Progenitor cell of endocrine pancreas (in vitro differentiated cells): ENCODE results near the gene MAST4. TPM values are rescaled to one million over a fixed set of nuclear protein-coding genes. Genes with fewer than 3 reads are reported as not detected.

Experiments
- DNase-seq: peaks from one replicate; pipeline ENCODE4 v3.0.0; 2021; ENCODE audit warnings: low spot score; ENCODE audit not compliant: unreplicated experiment
- H3K27ac Mint-ChIP-seq: 2 replicates; pipeline ENCODE4 v1.8.0; 2021; ENCODE audit warnings: mild to moderate bottlenecking, moderate library complexity, mixed read lengths
- H3K27me3 Mint-ChIP-seq: 2 replicates; pipeline ENCODE4 v1.8.0; 2021; ENCODE audit warnings: mixed read lengths
- H3K36me3 Mint-ChIP-seq: 2 replicates; pipeline ENCODE4 v1.8.0; 2022; ENCODE audit warnings: mixed read lengths; ENCODE audit not compliant: insufficient read depth
- H3K4me1 Mint-ChIP-seq: 2 replicates; pipeline ENCODE4 v1.8.0; 2021; ENCODE audit warnings: low read depth, mixed read lengths
- H3K4me3 Mint-ChIP-seq: 2 replicates; pipeline ENCODE4 v1.8.0; 2021; ENCODE audit warnings: low read depth, mild to moderate bottlenecking, moderate library complexity, mixed read lengths
- H3K9me3 Mint-ChIP-seq: 2 replicates; pipeline ENCODE4 v1.8.0; 2021; ENCODE audit warnings: low read depth, mixed read lengths
- CTCF ChIP-seq: fragments of 200-600 bp; sonication (generic); IDR thresholded peaks from one replicate; pipeline ENCODE4 v1.5.0; 2021; ENCODE audit warnings: antibody characterized with exemption, mild to moderate bottlenecking; ENCODE audit not compliant: unreplicated experiment
- total RNA-seq: library from RNA; stranded (reverse); gene quantifications from 2 replicates; pipeline ENCODE4 v1.2.1, GENCODE V29; 2021

MAST4 gene
- total RNA-seq, 1 donor from 2014 or later = 45.3 TPM

GRCh38 chr5:66585291-66585690, 10.9 kb upstream of the MAST4 start:
- H3K4me3 Mint-ChIP-seq = no peak overlapping the region
- peaks cover 14% of the 10 kb centered on the region for H3K27me3 Mint-ChIP-seq
- H3K4me1 Mint-ChIP-seq = peaks cover 2% of the 10 kb centered on the region
- no peaks in the 10 kb centered on the region for H3K9me3 Mint-ChIP-seq
- H3K36me3 Mint-ChIP-seq = no peaks in the 10 kb centered on the region
- DNase-seq = no peak
- H3K27ac Mint-ChIP-seq = no peak overlapping the region
- no peak for TF ChIP-seq CTCF

GRCh38 chr5:66587771-66588170, 8.4 kb upstream of the MAST4 start:
- Mint-ChIP-seq H3K27ac (no peak overlapping the region), H3K36me3 (no peaks in the 10 kb centered on the region), H3K4me1 (no peaks in the 10 kb centered on the region), H3K9me3 (no peaks in the 10 kb centered on the region), H3K4me3 (no peak overlapping the region), H3K27me3 (peaks cover 21% of the 10 kb centered on the region)
- no peak for TF ChIP-seq CTCF
- no peak for DNase-seq

- no peaks in the 10 kb centered on the region for H3K36me3 Mint-ChIP-seq
- no peak for TF ChIP-seq CTCF
- peaks cover 26% of the 10 kb centered on the region for H3K27me3 Mint-ChIP-seq
- H3K9me3 Mint-ChIP-seq = no peaks in the 10 kb centered on the region
- peak overlapping the region; percentile 90 for H3K4me3 Mint-ChIP-seq
- peak; percentile 24 for DNase-seq
- H3K4me1 Mint-ChIP-seq = peaks cover 22% of the 10 kb centered on the region
- H3K27ac Mint-ChIP-seq = peak overlapping the region; percentile 25
Observed at GRCh38 chr5:66596636-66597182, 516 bp downstream of the MAST4 start.

- Mint-ChIP-seq H3K27ac (peak overlapping the region; percentile 25), H3K27me3 (peaks cover 20% of the 10 kb centered on the region), H3K4me3 (peak overlapping the region; percentile 90), H3K4me1 (peaks cover 22% of the 10 kb centered on the region), H3K36me3 (no peaks in the 10 kb centered on the region), H3K9me3 (no peaks in the 10 kb centered on the region)
- TF ChIP-seq CTCF = no peak
- DNase-seq = peak; percentile 41
Observed at GRCh38 chr5:66597183-66597757, 1.1 kb downstream of the MAST4 start.

- no peak for DNase-seq
- Mint-ChIP-seq H3K9me3 (no peaks in the 10 kb centered on the region), H3K4me1 (peaks cover 18% of the 10 kb centered on the region), H3K36me3 (no peaks in the 10 kb centered on the region), H3K4me3 (no peak overlapping the region), H3K27me3 (no peaks in the 10 kb centered on the region), H3K27ac (no peak overlapping the region)
- no peak for TF ChIP-seq CTCF
Observed at GRCh38 chr5:66602621-66603020, 6.4 kb downstream of the MAST4 start.
